NCI-H2196 (cell line): ENCODE data around the gene CERCAM.
A peak's percentile ranks its signal among the peaks of the same experiment; 100 is the strongest.

ENCODE experiments used
- DNase-seq: peaks from one replicate; lab custom pipeline; 2025; ENCODE audit not compliant: unreplicated experiment; lab: John Stamatoyannopoulos, UW

Gene CERCAM

DNA sequence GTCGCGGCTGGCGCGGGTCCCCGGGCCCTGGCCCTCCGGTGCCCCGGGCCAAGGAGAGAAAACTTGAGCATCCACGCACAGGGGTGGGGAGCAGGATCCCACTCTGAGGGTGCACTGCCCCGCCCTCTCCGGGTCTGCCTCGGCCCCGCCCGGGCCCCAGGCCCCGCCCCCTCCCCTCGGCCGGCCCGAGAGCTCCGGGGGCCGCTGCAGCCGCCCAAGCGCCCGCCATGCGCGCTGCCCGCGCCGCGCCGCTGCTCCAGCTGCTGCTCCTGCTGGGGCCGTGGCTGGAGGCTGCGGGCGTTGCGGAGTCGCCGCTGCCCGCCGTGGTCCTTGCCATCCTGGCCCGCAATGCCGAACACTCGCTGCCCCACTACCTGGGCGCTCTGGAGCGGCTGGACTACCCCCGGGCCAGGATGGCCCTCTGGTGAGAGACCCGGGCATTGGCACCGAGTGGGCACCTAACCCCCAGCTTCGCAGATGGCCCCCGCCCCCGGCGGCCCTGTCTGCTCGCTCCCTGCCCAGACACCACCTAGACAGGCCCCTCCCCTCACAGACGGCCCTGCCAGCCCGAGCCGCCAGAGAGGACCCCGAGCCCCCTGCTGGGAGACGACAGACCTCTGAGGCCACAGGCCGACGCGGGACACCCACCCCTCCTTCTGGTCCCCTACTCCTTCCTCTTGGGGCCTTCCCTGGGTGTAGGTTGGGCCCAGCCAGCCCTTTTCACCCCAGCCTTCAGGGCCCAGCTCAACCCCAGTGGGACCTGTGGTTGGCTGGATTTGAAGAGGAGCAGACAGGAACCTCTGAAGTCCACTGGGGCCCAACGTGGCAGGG lies at the start of gene CERCAM:
TSS of gene CERCAM (plus strand) at position 207 of the 831 bp plus-strand sequence. CDS start at position 228, 21 bp downstream.
- DNase-seq, result peak; percentile 48

GRCh38 chr9:128371630-128372117 lies 49.0 kb upstream of the CERCAM start:
- DNase-seq, result no peak

- peak; percentile 55 for DNase-seq
Observed at GRCh38 chr9:128372188-128372641, 48.4 kb upstream of the CERCAM start.

- no peak for DNase-seq
Observed at GRCh38 chr9:128372784-128373183, 47.9 kb upstream of the CERCAM start.

GRCh38 chr9:128374221-128374675 lies 46.4 kb upstream of the CERCAM start:
- no peak for DNase-seq

DNA sequence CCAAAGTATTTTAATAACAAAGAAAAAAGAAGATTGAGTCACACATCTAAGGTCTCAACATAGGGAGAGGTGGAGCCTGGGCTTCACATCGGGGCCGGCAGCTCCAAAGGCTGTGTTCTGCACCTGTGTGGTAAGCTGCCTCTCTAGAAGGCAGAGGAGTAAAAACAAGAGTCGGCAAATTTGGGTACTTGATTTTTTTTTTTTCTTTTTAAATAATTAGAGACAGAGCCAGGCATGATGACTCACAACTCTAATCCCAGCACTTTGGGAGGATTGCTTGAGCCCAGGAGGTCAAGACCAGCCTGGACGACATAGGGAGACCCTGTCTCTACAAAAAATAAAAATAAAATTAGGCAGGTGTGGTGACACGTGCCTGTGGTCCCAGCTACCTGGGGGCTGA lies 44.8 kb upstream of the CERCAM start:
- no peak for DNase-seq

GRCh38 chr9:128382261-128382660 lies 38.4 kb upstream of the CERCAM start:
- DNase-seq, result peak; percentile 45

- no peak for DNase-seq
Observed at GRCh38 chr9:128383007-128383753, 37.5 kb upstream of the CERCAM start.

GRCh38 chr9:128383791-128384190 lies 36.9 kb upstream of the CERCAM start:
- DNase-seq, result no peak

GRCh38 chr9:128384801-128385495 lies 35.7 kb upstream of the CERCAM start:
- DNase-seq, result no peak

DNA sequence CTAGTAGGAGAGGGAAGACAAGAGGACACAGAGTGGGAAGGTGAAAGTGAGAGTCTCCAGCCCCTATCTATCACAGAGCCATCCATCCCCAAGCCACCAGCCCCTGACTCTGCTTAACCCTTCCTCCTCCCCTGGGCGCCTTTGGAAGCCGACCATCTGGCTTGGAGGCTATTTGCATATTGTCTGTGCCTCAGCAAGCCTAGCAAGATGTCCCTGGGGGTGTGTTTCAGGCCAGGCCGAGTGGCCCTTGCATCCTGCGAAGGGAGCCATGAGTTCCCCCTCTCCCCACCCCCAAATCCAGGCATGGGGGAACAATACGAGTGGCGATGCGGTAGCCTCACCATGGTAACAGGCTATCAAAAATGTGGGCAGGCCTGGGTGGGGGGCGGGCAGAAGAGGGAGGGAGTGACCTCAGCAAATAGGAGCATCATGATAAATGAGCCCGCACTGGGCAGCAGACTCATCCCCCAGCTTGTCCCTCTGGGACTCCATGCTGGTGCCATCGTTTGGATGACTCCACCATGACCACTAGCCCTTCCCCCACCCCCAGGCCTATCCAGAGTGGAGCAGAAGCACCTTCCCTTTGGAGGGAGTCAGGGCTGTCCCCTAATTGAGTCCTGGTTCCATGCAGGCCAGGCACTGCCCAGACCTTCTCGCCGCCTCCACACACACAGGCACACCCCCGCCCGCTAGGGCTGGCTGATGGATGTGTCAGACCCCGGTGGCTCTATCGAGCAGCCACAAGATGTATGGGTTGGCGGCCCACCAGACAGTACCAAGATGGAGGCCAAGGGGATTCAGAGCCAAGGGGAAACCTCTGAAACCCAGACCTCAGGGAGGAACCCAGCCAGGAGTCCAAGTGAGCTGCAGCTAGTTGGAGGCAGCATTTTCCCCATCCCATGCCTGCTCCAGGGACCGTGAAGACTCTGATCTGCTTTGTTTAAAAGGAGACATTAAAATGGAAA lies 34.9 kb upstream of the CERCAM start:
- no peak for DNase-seq

GRCh38 chr9:128388150-128388549 lies 32.5 kb upstream of the CERCAM start:
- DNase-seq, result no peak

GRCh38 chr9:128389395-128390149 lies 31.1 kb upstream of the CERCAM start:
- DNase-seq, result peak; percentile 93

DNA sequence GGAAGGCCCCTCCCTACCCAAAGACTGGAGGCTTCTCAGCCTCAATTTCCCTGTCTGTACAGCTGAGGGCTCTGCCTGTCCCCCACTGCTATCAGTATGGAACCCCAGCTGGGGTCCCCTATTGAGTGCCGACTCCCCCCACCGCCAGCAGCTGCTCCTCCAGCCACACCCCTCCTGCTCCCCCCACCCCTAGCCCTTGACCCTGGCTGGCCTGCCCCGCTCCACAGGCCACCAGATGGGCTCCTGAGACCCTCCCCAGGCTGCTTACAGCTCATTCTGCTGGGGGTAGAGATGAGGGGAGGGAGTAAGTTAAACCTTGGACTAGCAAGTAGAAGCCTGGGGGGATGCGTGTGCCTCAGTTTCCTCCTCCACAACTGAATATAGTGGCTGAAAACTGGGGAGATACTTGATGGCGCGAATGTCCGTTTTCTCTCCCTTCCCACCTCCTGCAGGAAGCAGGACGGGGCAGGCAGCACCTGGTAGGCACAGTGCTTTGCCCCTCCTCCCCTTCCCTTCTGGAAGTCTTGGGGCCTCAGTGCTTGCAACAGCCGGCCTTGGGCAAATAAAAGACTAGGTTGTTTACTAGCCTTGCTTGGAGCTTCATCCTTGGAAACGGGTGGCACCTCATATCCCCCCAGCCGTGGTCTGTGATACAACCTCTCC lies 30.4 kb upstream of the CERCAM start:
- DNase-seq, result no peak

- DNase-seq, result no peak
Observed at GRCh38 chr9:128390813-128391711, 29.6 kb upstream of the CERCAM start.

DNA sequence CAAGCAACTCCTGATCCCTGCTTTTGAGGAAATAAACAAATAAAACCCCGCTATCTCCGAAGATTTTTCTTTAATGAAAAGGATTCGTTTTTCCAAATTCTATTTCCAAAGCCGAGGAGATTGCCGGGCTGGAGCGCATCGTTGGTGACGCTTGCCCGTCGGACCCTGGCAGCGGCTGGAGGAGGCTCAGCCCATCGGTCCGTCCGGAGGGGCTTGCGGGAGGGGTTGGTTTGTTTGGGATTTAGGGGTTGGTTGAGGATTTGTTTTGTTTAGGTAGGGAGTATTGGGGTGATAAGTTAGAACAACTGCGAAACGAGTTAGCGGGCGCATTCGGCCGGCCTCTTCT lies 28.7 kb upstream of the CERCAM start:
- DNase-seq, result no peak

- DNase-seq, result no peak
Observed at GRCh38 chr9:128392302-128393144, 28.1 kb upstream of the CERCAM start.
